IMR-90 (cell line): ENCODE measurements around the gene DICER1. TPM values are rescaled to one million over a fixed set of nuclear protein-coding genes. Genes with fewer than 3 reads are reported as not detected.
A peak's percentile ranks its signal among the peaks of the same experiment; 100 is the strongest.

Experiments
- ATAC-seq: fragments of 200-7000 bp; cut with Tn5 transposase; 2 replicates; pipeline ENCODE4 v1.9.1; 2020; ENCODE audit warnings: low read depth, mild to moderate bottlenecking, moderate library complexity
- BruUV-seq: library from RNA; stranded (reverse); fragments of 400-500 nt; replicated peaks from 2 replicates; lab custom pipeline; 2021; lab: Mats Ljungman, UMichigan
- CTCF ChIA-PET: fragments of 300-600 bp; formaldehyde crosslinking; extraction: SDS; loops from one replicate; lab custom pipeline; 2021; ENCODE audit warnings: antibody characterized with exemption; lab: Yijun Ruan, JAX
- POLR2A ChIA-PET: fragments of 300-600 bp; sonication (Branson Sonifier 250); formaldehyde crosslinking; loops from one replicate; lab custom pipeline; 2022; ENCODE audit warnings: antibody characterized with exemption; ENCODE audit not compliant: unreplicated experiment; lab: Charles Lee
- DNase-seq: peaks from one replicate; pipeline ENCODE4 v3.0.0; 2013
- H2AFZ ChIP-seq: replicated peaks from 2 replicates; pipeline ENCODE3; 2013; ENCODE audit warnings: low read length, mild to moderate bottlenecking; ENCODE audit not compliant: poor library complexity
- H2AK5ac ChIP-seq: 2 replicates; pipeline ENCODE4 v1.6.1; 2013; ENCODE audit warnings: low read depth, low read length, inconsistent platforms
- H2AK9ac ChIP-seq: replicated peaks from 2 replicates; pipeline ENCODE3; 2013; ENCODE audit warnings: mild to moderate bottlenecking, low read depth, low read length, moderate library complexity; ENCODE audit not compliant: poor library complexity
- H2BK120ac ChIP-seq: 2 replicates; pipeline ENCODE4 v1.6.1; 2013; ENCODE audit warnings: low read depth, low read length, inconsistent platforms
- H2BK15ac ChIP-seq: 3 replicates; pipeline ENCODE4 v1.6.1; 2013; ENCODE audit warnings: low read depth, low read length, inconsistent platforms
- H2BK20ac ChIP-seq: 2 replicates; pipeline ENCODE4 v1.6.1; 2013; ENCODE audit warnings: low read depth, mild to moderate bottlenecking, inconsistent platforms, low read length, moderate library complexity
- H2BK5ac ChIP-seq: 2 replicates; pipeline ENCODE4 v1.6.1; 2013; ENCODE audit warnings: mild to moderate bottlenecking, low read depth, low read length, inconsistent platforms; ENCODE audit not compliant: poor library complexity, severe bottlenecking
- H3K14ac ChIP-seq: replicated peaks from 2 replicates; pipeline ENCODE4 v1.6.1; 2013; ENCODE audit warnings: low read depth, low read length, inconsistent platforms
- H3K18ac ChIP-seq: 2 replicates; pipeline ENCODE4 v1.6.1; 2013; ENCODE audit warnings: low read depth, low read length, control low read depth
- H3K23ac ChIP-seq: 2 replicates; pipeline ENCODE4 v1.6.1; 2013; ENCODE audit warnings: low read depth, low read length, inconsistent platforms
- H3K27ac ChIP-seq: 2 replicates; pipeline ENCODE4 v1.5.1; 2013; ENCODE audit warnings: mild to moderate bottlenecking, control low read depth, low read length; ENCODE audit not compliant: insufficient read depth
- H3K27me3 ChIP-seq: 2 replicates; pipeline ENCODE4 v1.6.1; 2013; ENCODE audit warnings: low read length; ENCODE audit not compliant: control insufficient read depth, insufficient read depth
- H3K36me3 ChIP-seq: 2 replicates; pipeline ENCODE4 v1.6.1; 2013; ENCODE audit warnings: low read length, mixed read lengths; ENCODE audit not compliant: control insufficient read depth, insufficient read depth
- H3K4ac ChIP-seq: 2 replicates; pipeline ENCODE4 v1.6.1; 2013; ENCODE audit warnings: low read depth, low read length, inconsistent platforms
- H3K4me1 ChIP-seq: 2 replicates; pipeline ENCODE4 v1.6.1; 2013; ENCODE audit warnings: low read length, mixed read lengths; ENCODE audit not compliant: control insufficient read depth, insufficient read depth
- H3K4me2 ChIP-seq: 2 replicates; pipeline ENCODE4 v1.6.1; 2013; ENCODE audit warnings: low read depth, mild to moderate bottlenecking, control low read depth, low read length, moderate library complexity
- H3K4me3 ChIP-seq: 2 replicates; pipeline ENCODE4 v1.5.1; 2013; ENCODE audit warnings: low read depth, mild to moderate bottlenecking, control low read depth, low read length, moderate library complexity; ENCODE audit not compliant: insufficient read depth
- H3K56ac ChIP-seq: 2 replicates; pipeline ENCODE4 v1.6.1; 2013; ENCODE audit warnings: low read length, inconsistent platforms; ENCODE audit not compliant: insufficient read depth; ENCODE audit errors: extremely low read depth
- H3K79me1 ChIP-seq, 2 experiments: 2 replicates each; pipeline ENCODE4 v1.6.1; 2013; ENCODE audit warnings: low read length in 2 of 2, inconsistent platforms in 1 of 2, low read depth in 1 of 2
- H3K9ac ChIP-seq: 2 replicates; pipeline ENCODE4 v1.6.1; 2013; ENCODE audit warnings: low read depth, low read length, control low read depth
- H3K9me1 ChIP-seq: 2 replicates; pipeline ENCODE4 v1.6.1; 2013; ENCODE audit warnings: low read length, inconsistent platforms; ENCODE audit not compliant: insufficient read depth
- H3K9me3 ChIP-seq: 2 replicates; pipeline ENCODE4 v1.6.1; 2013; ENCODE audit warnings: low read length; ENCODE audit not compliant: control insufficient read depth, insufficient read depth
- H4K20me1 ChIP-seq: 2 replicates; pipeline ENCODE4 v1.6.1; 2013; ENCODE audit warnings: low read length, inconsistent platforms; ENCODE audit not compliant: insufficient read depth
- H4K5ac ChIP-seq: 2 replicates; pipeline ENCODE4 v1.6.1; 2013; ENCODE audit warnings: mild to moderate bottlenecking, low read depth, low read length, control low read depth
- H4K8ac ChIP-seq, 2 experiments: 2 replicates each; pipeline ENCODE4 v1.6.1; 2013; ENCODE audit warnings: low read depth in 2 of 2, low read length in 2 of 2, control low read depth in 1 of 2, inconsistent platforms in 1 of 2
- H4K91ac ChIP-seq: 2 replicates; pipeline ENCODE4 v1.6.1; 2013; ENCODE audit warnings: low read depth, low read length, inconsistent platforms; ENCODE audit not compliant: insufficient read depth
- CEBPB ChIP-seq: IDR thresholded peaks from 2 replicates; pipeline ENCODE4 v1.6.1; 2012; ENCODE audit warnings: low read depth, low read length, improper control_type of control experiment
- POLR2A ChIP-seq: IDR thresholded peaks from 2 replicates; pipeline ENCODE4 v1.6.1; 2012; ENCODE audit warnings: mild to moderate bottlenecking, low read depth, low read length
- whole genome bisulfite sequencing, 2 experiments: methylation state at CpG; one replicate each; pipeline versions ENCODE4 v1.1.5 to v1.1.7; 2013; ENCODE audit warnings: missing lambda C conversion rate in 2 of 2; ENCODE audit not compliant: insufficient read length in 1 of 2; ENCODE audit errors: extremely low coverage in 2 of 2; 5-methylcytosine and 5-hydroxymethylcytosine counted together
- dilution Hi-C: fragments of 300-500 bp; cut with HindIII; formaldehyde crosslinking; loops from one replicate; pipeline ENCODE4 v1.14.3; 2018; ENCODE audit warnings: low sequenced_read_pairs; ENCODE audit not compliant: unreplicated experiment
- in situ Hi-C: fragments of 300-500 bp; cut with MboI; formaldehyde crosslinking; loops from 3 replicates; pipeline ENCODE4 v1.14.3; 2019; ENCODE audit warnings: low sequenced_read_pairs, inconsistent platforms, mixed read lengths
- intact Hi-C: fragments of 100-400 bp; cut with micrococcal nuclease; formaldehyde crosslinking; loops from 2 replicates; pipeline ENCODE4 v1.10.0; 2022
- polyA plus RNA-seq, 3 experiments: library from polyadenylated mRNA; depleted of rRNA; stranded (reverse); fragments of >200 nt; gene quantifications; 2 replicates each; pipeline ENCODE4 v1.2.3, GENCODE V29; 2012; ENCODE audit warnings: low replicate concordance in 1 of 3
- total RNA-seq: library from RNA; depleted of rRNA; stranded (reverse); fragments of >200 nt; gene quantifications from 2 replicates; pipeline ENCODE4 v1.2.3, GENCODE V29; 2012

Gene DICER1
- total and polyA plus RNA-seq, 2 of the 4 experiments (the other 2 are of a cell fraction) = 9.7 to 49.5 TPM

DNA sequence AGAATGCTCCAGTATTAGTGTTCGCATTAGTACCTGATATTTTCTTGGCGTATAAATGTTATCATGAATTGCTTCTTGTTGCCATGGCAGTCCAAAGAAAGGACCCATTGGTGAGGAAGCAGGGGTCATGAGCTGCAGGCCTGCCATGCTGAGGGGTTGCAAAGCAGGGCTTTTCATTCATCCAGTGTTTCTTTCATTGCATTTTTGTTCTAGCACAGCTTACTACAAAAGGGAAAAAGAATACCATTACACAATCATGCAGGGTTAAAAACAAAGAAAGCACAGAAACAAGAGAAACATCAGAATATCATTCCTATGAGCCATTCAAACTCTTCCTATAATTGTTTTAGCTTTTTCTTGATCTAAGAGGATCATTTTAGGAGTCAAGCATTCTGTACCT lies 24.0 kb downstream of the DICER1 start:
- H3K79me1 ChIP-seq = peaks cover 19 to 52% of the 10 kb centered on the region in 2 experiments
- no peak overlapping the region for H2AK9ac ChIP-seq
- DNase-seq (peak; percentile 35), ATAC-seq (peak; percentile 16; the same call in 1 of the 2 replicates)
- H3K36me3 ChIP-seq = peaks cover 3% of the 10 kb centered on the region; the same call in 1 of the 2 replicates
- peaks cover 19% of the 10 kb centered on the region for H3K4me1 ChIP-seq
- H4K91ac ChIP-seq = peak overlapping the region; percentile 61
- peak overlapping the region; percentile 78 for H2BK120ac ChIP-seq
- peak overlapping the region; percentile 92 for H3K14ac ChIP-seq
- intact Hi-C loops = no loop called here
- H2AFZ ChIP-seq = no peak overlapping the region
- H2AK5ac ChIP-seq = peak overlapping the region; percentile 42; the same call in 1 of the 2 replicates
- H2BK20ac ChIP-seq = peak overlapping the region; percentile 74; the same call in 1 of the 2 replicates
- H3K4ac ChIP-seq = peak overlapping the region; percentile 77
- dilution Hi-C loops = no loop called here
- in situ Hi-C loops = loop anchor here (25.0 kb wide), 1 partner anchor 379 kb away; the partner anchor contains the start of gene SYNE3
- peak overlapping the region; percentile 74 for H3K4me2 ChIP-seq
- H3K4me3 ChIP-seq = no peak overlapping the region
- H3K27me3 ChIP-seq = no peaks in the 10 kb centered on the region
- TF ChIP-seq POLR2A (no peak), CEBPB (peak; percentile 69)
- H3K18ac ChIP-seq = peak overlapping the region; percentile 72; the same call in 1 of the 2 replicates
- H2BK5ac ChIP-seq = peak overlapping the region; percentile 93
- CTCF ChIA-PET = interaction anchor here (1.0 kb wide), 1 partner anchor 22 kb away, joined by 3 read pairs; no protein-coding TSS in a partner anchor
- H3K27ac ChIP-seq = peak overlapping the region; percentile 96
- H3K9me3 ChIP-seq = no peaks in the 10 kb centered on the region
- no peak overlapping the region for H2BK15ac ChIP-seq
- H4K20me1 ChIP-seq = peaks cover 9% of the 10 kb centered on the region
- WGBS, 2 experiments = no CpG with 5 or more reads among the region's 2 CpGs
- peaks cover 10% of the 10 kb centered on the region for H3K9me1 ChIP-seq
- no peak overlapping the region for H3K23ac ChIP-seq
- 0 out of 2 replicates have a peak overlapping the region, but pooled peaks have one; percentile 62 for H4K5ac ChIP-seq
- H4K8ac ChIP-seq = peak overlapping the region in 1 of 2 experiments; percentile 71; a peak in 1 of 4 replicates
- POLR2A ChIA-PET = no interaction called here
- H3K9ac ChIP-seq = no peak overlapping the region
- H3K56ac ChIP-seq = no peak overlapping the region; the same call in 1 of the 2 replicates
- BruUV-seq = no TSS peak
